Measurements from ENCODE around the gene TOB1.

The TOB1 gene, protein sequence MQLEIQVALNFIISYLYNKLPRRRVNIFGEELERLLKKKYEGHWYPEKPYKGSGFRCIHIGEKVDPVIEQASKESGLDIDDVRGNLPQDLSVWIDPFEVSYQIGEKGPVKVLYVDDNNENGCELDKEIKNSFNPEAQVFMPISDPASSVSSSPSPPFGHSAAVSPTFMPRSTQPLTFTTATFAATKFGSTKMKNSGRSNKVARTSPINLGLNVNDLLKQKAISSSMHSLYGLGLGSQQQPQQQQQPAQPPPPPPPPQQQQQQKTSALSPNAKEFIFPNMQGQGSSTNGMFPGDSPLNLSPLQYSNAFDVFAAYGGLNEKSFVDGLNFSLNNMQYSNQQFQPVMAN

DNA sequence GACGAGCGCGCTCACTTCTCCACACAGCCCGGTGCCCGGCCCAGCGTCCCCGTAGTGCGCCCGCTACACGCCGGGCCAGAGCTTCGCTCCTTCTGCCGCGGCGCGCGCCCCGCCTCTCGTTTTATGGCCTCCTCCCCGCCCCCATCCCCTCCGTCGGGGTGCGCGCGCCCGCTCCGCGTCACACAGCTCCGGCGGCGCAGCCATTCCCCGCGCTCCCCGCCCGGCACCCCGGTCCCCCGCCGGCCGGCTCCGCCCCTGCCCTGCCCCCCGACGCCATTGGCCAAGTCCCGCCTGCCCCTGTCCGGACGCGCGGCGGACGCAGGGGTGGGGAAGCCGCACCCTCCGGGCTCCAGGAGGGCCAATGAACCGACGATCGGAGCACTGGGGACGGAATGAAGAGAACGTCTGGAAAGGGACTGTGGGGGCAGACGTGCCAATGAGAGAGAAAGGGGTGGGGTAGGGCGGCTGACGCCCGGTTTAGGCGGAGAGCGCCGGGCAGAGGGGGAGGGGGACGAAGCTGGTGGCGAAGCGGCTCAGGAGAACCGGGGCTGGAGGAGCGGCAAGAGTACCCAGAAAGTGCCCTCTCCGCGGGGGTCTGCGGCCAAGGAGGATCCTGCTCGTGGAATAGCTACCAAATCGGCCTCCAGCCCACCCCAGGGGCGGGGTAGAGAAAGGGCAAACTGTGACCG lies at the start of gene TOB1:
Gene TOB1 (minus strand): TSS at position 94 of the 689 bp plus-strand sequence. CDS start 2,337 bp downstream, outside the sequence.
- TF ChIP-seq, protein P1, sequence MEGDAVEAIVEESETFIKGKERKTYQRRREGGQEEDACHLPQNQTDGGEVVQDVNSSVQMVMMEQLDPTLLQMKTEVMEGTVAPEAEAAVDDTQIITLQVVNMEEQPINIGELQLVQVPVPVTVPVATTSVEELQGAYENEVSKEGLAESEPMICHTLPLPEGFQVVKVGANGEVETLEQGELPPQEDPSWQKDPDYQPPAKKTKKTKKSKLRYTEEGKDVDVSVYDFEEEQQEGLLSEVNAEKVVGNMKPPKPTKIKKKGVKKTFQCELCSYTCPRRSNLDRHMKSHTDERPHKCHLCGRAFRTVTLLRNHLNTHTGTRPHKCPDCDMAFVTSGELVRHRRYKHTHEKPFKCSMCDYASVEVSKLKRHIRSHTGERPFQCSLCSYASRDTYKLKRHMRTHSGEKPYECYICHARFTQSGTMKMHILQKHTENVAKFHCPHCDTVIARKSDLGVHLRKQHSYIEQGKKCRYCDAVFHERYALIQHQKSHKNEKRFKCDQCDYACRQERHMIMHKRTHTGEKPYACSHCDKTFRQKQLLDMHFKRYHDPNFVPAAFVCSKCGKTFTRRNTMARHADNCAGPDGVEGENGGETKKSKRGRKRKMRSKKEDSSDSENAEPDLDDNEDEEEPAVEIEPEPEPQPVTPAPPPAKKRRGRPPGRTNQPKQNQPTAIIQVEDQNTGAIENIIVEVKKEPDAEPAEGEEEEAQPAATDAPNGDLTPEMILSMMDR (conservative IDR thresholded peaks at IDR 0.05; ENCODE audit: low read length) = no peak
- DNase-seq (ENCODE audit: low read depth) = peak; percentile 97
- H3K4me3 ChIP-seq (ENCODE audit: low read length) = peak within 1 kb of the TSS; percentile 95

DNA sequence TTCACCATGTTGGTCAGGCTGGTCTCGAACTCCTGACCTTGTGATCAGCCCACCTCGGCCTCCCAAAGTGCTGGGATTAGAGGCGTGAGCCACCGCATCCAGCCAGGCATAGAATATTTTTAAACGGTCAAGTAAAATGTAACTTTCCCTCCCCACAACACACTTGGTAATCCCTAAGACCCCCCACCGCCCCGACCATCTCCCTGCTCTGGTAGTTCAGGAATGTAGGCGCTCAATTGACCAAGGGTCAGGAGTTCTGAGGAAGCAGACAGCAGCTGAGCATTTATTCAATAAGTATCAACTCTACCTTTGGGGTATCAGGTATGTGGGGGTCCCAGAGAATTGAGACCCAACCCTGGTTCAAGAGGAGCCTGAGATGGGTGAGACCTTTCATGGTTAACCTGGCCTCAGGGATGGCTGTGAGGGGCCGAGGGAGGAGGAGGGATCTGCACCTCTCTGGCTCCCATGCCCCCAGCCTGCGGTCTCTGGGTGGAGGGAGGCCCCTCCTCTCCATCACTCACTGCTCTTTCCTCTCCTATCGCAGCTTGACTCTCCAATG lies 48.4 kb upstream of the TOB1 start:
- no peak for DNase-seq (ENCODE audit: low read depth)
- no peak overlapping the region for H3K4me3 ChIP-seq (ENCODE audit: low read length)
- TF ChIP-seq, protein P1 (conservative IDR thresholded peaks at IDR 0.05; ENCODE audit: low read length) = no peak

DNA sequence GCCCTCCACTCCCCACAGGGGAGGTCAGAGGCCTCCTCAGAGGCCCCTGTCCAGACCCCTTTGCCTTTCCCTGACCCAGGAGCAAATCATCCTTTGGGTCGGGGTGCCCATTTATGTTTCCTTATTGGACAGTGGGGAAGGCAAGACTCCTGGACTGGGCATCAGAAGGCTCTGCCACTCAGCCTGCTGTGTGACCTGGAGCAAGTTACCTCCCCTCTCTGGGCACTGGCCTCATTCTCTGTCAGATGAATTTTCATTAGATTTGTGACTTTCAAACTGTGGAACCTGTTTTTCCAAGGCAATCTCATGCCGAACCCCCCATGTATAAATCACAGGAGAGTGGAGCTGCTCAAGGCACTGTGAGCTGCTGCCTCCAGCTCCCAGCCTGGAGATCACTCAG lies 47.0 kb upstream of the TOB1 start:
- no peak overlapping the region for H3K4me3 ChIP-seq (ENCODE audit: low read length)
- no peak for DNase-seq (ENCODE audit: low read depth)
- TF ChIP-seq, protein P1 (conservative IDR thresholded peaks at IDR 0.05; ENCODE audit: low read length) = no peak

DNA sequence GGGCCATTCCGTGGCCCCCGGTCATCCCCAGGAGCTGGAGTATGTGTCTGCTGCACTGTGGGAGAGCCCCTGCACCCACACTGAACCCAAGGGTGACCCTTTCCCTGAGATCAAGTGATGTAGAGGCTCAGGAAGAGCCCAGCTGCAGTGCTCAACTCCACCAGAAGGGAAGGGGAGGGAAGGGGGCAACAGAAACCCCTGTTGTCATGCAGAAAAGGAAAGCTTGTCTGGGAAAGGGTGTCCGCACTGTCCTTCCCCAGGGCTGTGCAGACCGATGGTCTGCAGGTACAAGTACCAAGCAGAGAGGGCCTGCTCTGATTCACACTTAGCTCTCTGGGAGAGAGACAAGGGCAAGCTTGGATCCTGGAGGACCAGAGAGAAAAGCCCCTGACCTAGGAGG lies 45.7 kb upstream of the TOB1 start:
- no peak overlapping the region for H3K4me3 ChIP-seq (ENCODE audit: low read length)
- DNase-seq (ENCODE audit: low read depth) = no peak
- TF ChIP-seq, protein P1 (conservative IDR thresholded peaks at IDR 0.05; ENCODE audit: low read length) = no peak

DNA sequence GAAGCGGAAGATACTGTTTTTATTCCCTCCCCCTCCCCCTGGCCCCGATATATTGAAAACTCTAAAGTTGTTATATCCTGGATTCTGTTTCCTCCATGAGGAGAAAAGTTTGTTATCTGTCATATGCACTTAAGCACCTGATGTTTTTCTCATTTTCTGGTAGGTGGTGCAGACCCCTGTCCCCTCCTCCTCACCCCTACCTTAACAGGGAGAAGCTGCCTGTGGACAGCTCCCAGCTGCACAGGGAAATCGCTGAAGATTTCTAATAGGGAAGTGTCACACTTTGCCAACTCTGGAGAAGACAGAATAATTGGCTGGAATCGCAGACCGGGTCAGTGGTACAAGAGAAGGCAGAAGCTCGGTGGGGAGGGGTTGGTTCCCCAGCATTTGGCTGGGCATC lies 45.3 kb upstream of the TOB1 start:
- no peak for DNase-seq (ENCODE audit: low read depth)
- TF ChIP-seq, protein P1 (conservative IDR thresholded peaks at IDR 0.05; ENCODE audit: low read length) = no peak
- H3K4me3 ChIP-seq (ENCODE audit: low read length) = no peak overlapping the region

DNA sequence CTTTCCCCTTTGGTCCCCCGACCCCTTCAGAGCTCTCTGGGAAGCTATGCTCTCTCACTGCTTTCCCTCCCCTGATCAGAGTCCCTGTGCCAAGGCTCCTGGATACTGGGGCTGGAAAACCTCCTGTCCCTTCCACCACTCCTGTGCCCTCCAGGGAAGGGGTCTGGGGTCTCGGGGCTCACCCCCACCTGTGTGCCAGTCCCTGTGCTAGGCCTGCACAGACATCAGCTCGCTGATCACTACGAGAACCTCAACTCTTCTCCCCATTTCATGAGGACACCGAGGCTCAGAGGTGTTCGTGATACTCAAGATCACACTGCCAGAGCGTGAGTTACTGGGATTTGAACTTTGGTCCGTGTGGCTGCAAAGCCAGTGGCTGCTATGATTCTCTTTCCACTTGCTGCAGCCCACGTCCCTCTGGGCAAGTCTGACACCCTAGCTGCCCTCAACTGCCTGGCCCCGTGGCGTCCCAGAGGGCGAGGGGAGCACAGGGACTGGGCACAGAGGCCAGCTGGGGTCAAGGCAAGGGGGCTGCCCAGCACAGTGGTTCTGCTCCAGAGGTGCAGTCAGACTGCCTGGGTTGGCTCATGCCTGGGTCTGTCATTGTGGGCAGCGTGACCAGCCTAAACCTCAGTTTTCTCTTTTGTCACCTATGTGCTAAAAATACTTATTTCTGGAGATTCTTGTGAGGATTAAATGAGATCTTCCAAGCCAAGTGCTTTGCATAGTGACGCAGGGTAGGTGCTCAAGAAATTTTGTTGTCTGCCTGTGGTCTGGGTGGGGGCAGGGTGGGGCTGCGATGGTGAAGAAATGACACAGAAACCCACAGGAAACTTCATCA lies 43.8 kb upstream of the TOB1 start:
- TF ChIP-seq, protein P1 (conservative IDR thresholded peaks at IDR 0.05; ENCODE audit: low read length) = no peak
- H3K4me3 ChIP-seq (ENCODE audit: low read length) = no peak overlapping the region
- no peak for DNase-seq (ENCODE audit: low read depth)

All from AG10803 (cell line).